ENCODE results near the gene AS3MT. TPM values are rescaled to one million over a fixed set of nuclear protein-coding genes. Genes with fewer than 3 reads are reported as not detected.
"Not testable (repeated sequence)": the region's sequence is repeated elsewhere in the genome, so short reads cannot be mapped to it uniquely, and the experiment has no call there.

The AS3MT gene
- total RNA-seq, 1 donor from 2014 or later: 17.1 TPM

- H3K4me3 ChIP-seq (ENCODE audit: low read depth, low read length): no peak overlapping the region
- TF ChIP-seq, protein P1, sequence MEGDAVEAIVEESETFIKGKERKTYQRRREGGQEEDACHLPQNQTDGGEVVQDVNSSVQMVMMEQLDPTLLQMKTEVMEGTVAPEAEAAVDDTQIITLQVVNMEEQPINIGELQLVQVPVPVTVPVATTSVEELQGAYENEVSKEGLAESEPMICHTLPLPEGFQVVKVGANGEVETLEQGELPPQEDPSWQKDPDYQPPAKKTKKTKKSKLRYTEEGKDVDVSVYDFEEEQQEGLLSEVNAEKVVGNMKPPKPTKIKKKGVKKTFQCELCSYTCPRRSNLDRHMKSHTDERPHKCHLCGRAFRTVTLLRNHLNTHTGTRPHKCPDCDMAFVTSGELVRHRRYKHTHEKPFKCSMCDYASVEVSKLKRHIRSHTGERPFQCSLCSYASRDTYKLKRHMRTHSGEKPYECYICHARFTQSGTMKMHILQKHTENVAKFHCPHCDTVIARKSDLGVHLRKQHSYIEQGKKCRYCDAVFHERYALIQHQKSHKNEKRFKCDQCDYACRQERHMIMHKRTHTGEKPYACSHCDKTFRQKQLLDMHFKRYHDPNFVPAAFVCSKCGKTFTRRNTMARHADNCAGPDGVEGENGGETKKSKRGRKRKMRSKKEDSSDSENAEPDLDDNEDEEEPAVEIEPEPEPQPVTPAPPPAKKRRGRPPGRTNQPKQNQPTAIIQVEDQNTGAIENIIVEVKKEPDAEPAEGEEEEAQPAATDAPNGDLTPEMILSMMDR (conservative IDR thresholded peaks at IDR 0.05; ENCODE audit: low read depth, low read length): no peak
- no peak for DNase-seq (ENCODE audit: low read depth)
These were observed 37.8 kb upstream of the AS3MT start for GRCh38 chr10:102831322-102832071.

DNA sequence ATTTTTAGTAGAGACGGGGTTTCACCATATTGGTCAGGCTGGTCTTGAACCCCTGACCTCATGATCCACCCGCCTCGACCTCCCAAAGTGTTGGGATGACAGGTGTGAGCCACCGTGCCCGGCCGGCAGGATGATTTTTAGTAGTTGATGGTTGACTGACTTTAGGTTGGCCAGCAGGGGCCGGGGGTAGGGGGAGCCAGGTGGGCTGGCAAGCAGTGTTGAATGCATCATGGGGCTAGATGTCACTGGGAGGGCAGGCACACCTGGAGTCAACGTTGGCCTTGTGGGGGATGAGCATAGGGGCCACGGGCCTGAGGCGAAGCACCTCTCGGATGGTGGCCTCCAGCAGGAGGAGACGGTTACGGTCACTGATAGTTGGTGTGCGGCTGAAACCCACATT, 37.0 kb upstream of the AS3MT start:
- no peak for DNase-seq (ENCODE audit: low read depth)
- TF ChIP-seq, protein P1 (conservative IDR thresholded peaks at IDR 0.05; ENCODE audit: low read depth, low read length): no peak
- H3K4me3 ChIP-seq (ENCODE audit: low read depth, low read length): no peak overlapping the region

- TF ChIP-seq, protein P1 (conservative IDR thresholded peaks at IDR 0.05; ENCODE audit: low read depth, low read length): no peak
- no peak for DNase-seq (ENCODE audit: low read depth)
- no peak overlapping the region for H3K4me3 ChIP-seq (ENCODE audit: low read depth, low read length)
These were observed 36.3 kb upstream of the AS3MT start for GRCh38 chr10:102832987-102833386.

- H3K4me3 ChIP-seq (ENCODE audit: low read depth, low read length): no peak overlapping the region
- TF ChIP-seq, protein P1 (conservative IDR thresholded peaks at IDR 0.05; ENCODE audit: low read depth, low read length): no peak
- no peak for DNase-seq (ENCODE audit: low read depth)
These were observed 35.1 kb upstream of the AS3MT start for GRCh38 chr10:102834143-102834542.

DNA sequence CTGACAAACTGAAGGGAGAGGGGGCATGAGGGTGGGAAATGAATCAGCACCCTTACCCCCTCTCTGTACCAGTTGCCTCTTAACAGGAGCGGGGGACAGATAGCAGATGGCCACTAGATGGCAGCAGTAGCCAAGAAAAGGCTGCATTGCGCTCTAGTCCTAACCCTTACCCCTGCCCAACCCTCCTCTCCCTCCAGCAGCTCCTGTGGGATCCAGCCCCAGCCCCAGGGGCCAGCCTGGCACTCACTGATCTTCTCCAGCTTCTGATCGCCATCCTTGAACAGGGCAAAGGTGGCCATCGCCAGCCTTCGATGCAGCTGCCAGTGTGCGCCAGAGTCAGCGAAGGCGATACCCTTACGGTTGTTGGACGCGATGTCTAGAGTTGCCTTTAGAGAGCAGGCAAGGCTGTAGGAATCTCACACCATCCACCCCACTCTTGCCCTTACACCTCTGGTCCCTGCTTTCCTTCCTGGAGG, 34.2 kb upstream of the AS3MT start:
- no peak overlapping the region for H3K4me3 ChIP-seq (ENCODE audit: low read depth, low read length)
- DNase-seq (ENCODE audit: low read depth): no peak
- TF ChIP-seq, protein P1 (conservative IDR thresholded peaks at IDR 0.05; ENCODE audit: low read depth, low read length): peak; percentile 88

DNA sequence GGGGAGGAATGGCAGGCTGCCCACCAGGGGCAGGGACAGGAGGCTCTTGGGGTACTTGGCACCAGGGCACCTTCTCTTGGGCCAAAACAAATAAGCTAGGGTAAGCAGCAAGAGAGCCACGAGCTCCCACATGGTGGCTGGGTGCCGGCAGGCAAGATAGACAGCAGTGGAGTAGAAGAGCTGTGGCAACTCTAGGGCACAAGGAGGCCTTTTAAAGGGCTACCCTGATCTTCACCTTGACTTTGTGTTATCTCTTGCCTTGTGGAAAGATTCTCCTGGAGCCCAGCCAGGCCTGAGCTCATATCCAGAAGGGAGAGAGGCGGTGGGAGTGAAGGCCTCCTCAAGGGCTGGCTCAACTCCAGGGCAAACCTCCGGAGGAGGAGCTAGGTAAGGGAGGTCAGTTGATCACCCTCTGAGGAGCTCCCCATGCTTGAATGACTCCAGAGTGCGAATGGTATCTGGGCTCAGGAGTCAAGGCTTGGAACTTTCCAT, 32.0 kb upstream of the AS3MT start, which contains the start of gene CYP17A1:
TSS of gene CYP17A1 (minus strand) at position 184 of the 492 bp plus-strand sequence. CDS start at position 132, 52 bp downstream.
- H3K4me3 ChIP-seq (ENCODE audit: low read depth, low read length): no peak within 1 kb of the TSS
- TF ChIP-seq, protein P1 (conservative IDR thresholded peaks at IDR 0.05; ENCODE audit: low read depth, low read length): no peak
- peak; percentile 91 for DNase-seq (ENCODE audit: low read depth)

DNA sequence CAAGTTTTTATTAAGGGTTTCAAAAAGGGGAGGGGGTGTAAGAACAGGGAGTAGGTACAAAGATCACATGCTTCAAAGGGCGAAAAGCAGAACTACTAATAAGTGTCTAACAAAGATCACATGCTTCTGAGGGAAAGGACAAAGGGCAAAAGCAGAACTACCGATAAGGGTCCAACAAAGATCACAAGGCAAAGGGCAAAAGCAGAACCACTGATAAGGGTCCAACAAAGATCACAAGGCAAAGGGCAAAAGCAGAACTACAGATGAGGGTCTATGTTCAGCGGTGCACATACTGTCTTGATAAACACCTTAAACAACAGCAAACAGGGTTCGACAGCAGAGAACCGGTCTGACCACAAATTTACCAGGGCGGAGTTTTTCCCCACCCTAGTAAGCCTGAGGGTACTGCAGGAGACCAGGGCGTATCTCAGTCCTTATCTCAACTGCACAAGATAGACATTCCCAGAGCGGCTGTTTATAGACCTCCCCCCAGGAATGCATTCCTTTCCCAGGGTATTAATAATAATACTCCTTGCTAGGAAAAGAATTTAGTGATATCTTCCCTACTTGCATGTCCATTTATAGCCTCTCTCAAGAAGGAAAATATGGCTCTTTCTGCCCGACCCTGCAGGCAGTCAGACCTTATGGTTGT, 30.9 kb upstream of the AS3MT start:
- H3K4me3 ChIP-seq (ENCODE audit: low read depth, low read length); DNase-seq (ENCODE audit: low read depth): not testable (repeated sequence)

All from epithelial cell of proximal tubule (primary cell).